Activated B cell treated with CpG ODN at 0.5 μM for 24 hours (primary cell): ENCODE measurements around the gene EN2. TPM values are rescaled to one million over a fixed set of nuclear protein-coding genes. Genes with fewer than 3 reads are reported as not detected.

Experiments used
- ATAC-seq: fragments of 200-7000 bp; cut with Tn5 transposase; one replicate; pipeline ENCODE4 v1.10.0; 2021; ENCODE audit warnings: low read depth, mild to moderate bottlenecking, moderate library complexity
- CTCF ChIA-PET: fragments of 350-600 bp; sonication (Branson Sonifier 250); formaldehyde crosslinking; loops from one replicate; lab custom pipeline; 2021; ENCODE audit warnings: antibody characterized with exemption; lab: Charles Lee
- POLR2A ChIA-PET: fragments of 350-600 bp; sonication (Branson Sonifier 250); formaldehyde crosslinking; loops from one replicate; lab custom pipeline; 2021; ENCODE audit warnings: antibody characterized with exemption; lab: Charles Lee
- DNase-seq: peaks from one replicate; pipeline ENCODE4 v3.0.0; 2022
- H3K27ac Mint-ChIP-seq: one replicate; pipeline ENCODE4 v1.8.0; 2020; ENCODE audit warnings: mixed read lengths
- H3K27me3 Mint-ChIP-seq: one replicate; pipeline ENCODE4 v1.8.0; 2021; ENCODE audit warnings: mixed read lengths
- H3K36me3 Mint-ChIP-seq: one replicate; pipeline ENCODE4 v1.8.0; 2021; ENCODE audit warnings: low read depth, mixed read lengths
- H3K4me1 Mint-ChIP-seq: one replicate; pipeline ENCODE4 v1.8.0; 2021; ENCODE audit warnings: mixed read lengths
- H3K4me3 Mint-ChIP-seq: one replicate; pipeline ENCODE4 v1.8.0; 2020; ENCODE audit warnings: mild to moderate bottlenecking, mixed read lengths
- H3K9me3 Mint-ChIP-seq: one replicate; pipeline ENCODE4 v1.8.0; 2020; ENCODE audit warnings: mixed read lengths
- CTCF ChIP-seq: fragments of 200-600 bp; IDR thresholded peaks from one replicate; pipeline ENCODE4 v1.8.0; 2022; ENCODE audit warnings: antibody characterized with exemption, mild to moderate bottlenecking
- intact Hi-C: fragments of 100-400 bp; cut with micrococcal nuclease; formaldehyde crosslinking; loops from one replicate; pipeline ENCODE4 v1.15.1; 2024
- total RNA-seq: library from RNA; stranded (reverse); gene quantifications from 2 replicates; pipeline ENCODE4 v1.2.3, GENCODE V29; 2022

Gene EN2
- total RNA-seq, 1 donor from 2014 or later, result not detected

DNA sequence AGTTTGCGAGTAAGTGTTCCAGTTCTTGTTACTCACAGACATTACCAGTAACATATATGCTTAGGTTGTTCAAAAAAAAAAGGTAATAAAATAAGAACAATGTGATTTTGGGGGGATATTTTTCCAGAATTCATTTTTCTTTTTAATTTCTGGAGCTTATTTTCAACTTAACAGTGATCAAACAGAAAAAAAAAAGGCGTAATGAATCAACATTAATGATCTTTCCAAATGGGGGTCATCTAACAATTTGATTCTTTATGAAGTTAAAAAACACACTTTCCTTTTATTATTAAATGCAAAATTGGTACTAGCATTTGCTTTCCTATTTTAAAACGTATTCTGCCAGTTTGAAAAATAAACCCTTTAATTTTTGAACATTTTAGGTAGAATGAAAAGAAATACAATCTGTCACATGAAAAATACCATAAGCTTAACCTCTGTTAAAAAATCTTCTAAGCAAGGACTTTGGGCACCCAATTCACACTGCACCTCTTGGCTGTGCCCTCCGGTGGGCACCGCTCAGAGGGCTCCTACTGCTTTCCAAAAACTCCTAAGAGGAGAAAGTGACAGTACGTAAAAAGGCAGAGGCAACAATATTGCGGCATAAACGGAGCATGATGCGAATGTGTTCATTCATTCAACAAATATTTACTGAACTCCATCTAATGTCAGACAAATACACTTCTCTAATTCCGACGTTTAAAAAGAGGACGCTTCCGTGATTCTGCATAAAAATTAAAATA is 55.8 kb downstream of the EN2 start:
- TF ChIP-seq CTCF, result no peak
- no peak overlapping the region for H3K4me3 Mint-ChIP-seq
- H3K36me3 Mint-ChIP-seq, result no peaks in the 10 kb centered on the region
- DNase-seq (no peak), ATAC-seq (no peak)
- H3K27ac Mint-ChIP-seq, result no peak overlapping the region
- peaks cover 61% of the 10 kb centered on the region for H3K27me3 Mint-ChIP-seq
- ChIA-PET POLR2A (no interaction called here), CTCF (interaction anchor here (1.2 kb wide), 1 partner anchor 20 kb away, joined by 3 read pairs; no protein-coding TSS in a partner anchor)
- peaks cover 11% of the 10 kb centered on the region for H3K4me1 Mint-ChIP-seq
- H3K9me3 Mint-ChIP-seq, result peaks cover 5% of the 10 kb centered on the region
- intact Hi-C loops, result loop anchor here (5.0 kb wide), 1 partner anchor 294 kb away; no protein-coding TSS in a partner anchor

- H3K4me3 Mint-ChIP-seq, result no peak overlapping the region
- ATAC-seq, result no peak
- no peaks in the 10 kb centered on the region for H3K36me3 Mint-ChIP-seq
- no peak overlapping the region for H3K27ac Mint-ChIP-seq
- CTCF ChIA-PET, result interaction anchor here (1.2 kb wide), 1 partner anchor 19 kb away, joined by 3 read pairs; no protein-coding TSS in a partner anchor
- H3K4me1 Mint-ChIP-seq, result peaks cover 7% of the 10 kb centered on the region
- POLR2A ChIA-PET, result no interaction called here
- intact Hi-C loops, result loop anchor here (5.0 kb wide), 1 partner anchor 293 kb away; no protein-coding TSS in a partner anchor
- H3K27me3 Mint-ChIP-seq, result peaks cover 57% of the 10 kb centered on the region
- TF ChIP-seq CTCF, result no peak
- no peak for DNase-seq
- H3K9me3 Mint-ChIP-seq, result peaks cover under 1% of the 10 kb centered on the region
Measured at GRCh38 chr7:155514296-155514695, 56.4 kb downstream of the EN2 start.

Other genes starting within 250 kb of the EN2 start
- gene INSIG1, start 160.3 kb upstream of the EN2 start, total RNA-seq, result 76.0 and 79.6 TPM in 2 replicates
- gene CNPY1, start 88.4 kb downstream of the EN2 start, total RNA-seq, result not detected in 2 replicates
- 107 and 117 TPM in 2 replicates for gene RBM33, start 186.5 kb downstream of the EN2 start, total RNA-seq